Measurements from ENCODE around the gene EFCAB11. TPM values are rescaled to one million over a fixed set of nuclear protein-coding genes. Genes with fewer than 3 reads are reported as not detected.
A peak's percentile ranks its signal among the peaks of the same experiment; 100 is the strongest.

Gene EFCAB11
- total RNA-seq, 1 donor from 2014 or later = 1.1 TPM

- DNase-seq (ENCODE audit: low read depth) = no peak
- TF ChIP-seq CTCF (IDR thresholded peaks at IDR 0.05; ENCODE audit: insufficient read depth, low read length, severe bottlenecking) = no peak
- FAIRE-seq = no peak
- Histone ChIP-seq H3K36me3 (ENCODE audit: control insufficient read depth, insufficient read depth, low read length) (peaks cover 10% of the 10 kb centered on the region), H3K4me3 (ENCODE audit: low read depth, low read length) (no peak overlapping the region), H3K27me3 (ENCODE audit: control insufficient read depth, insufficient read depth, low read length) (no peaks in the 10 kb centered on the region)
Observed at GRCh38 chr14:89983375-89983774, 28.8 kb upstream of the EFCAB11 start.

GRCh38 chr14:89978656-89979055, 24.1 kb upstream of the EFCAB11 start:
- Histone ChIP-seq H3K36me3 (ENCODE audit: control insufficient read depth, insufficient read depth, low read length) (peaks cover 12% of the 10 kb centered on the region), H3K4me3 (ENCODE audit: low read depth, low read length) (no peak overlapping the region), H3K27me3 (ENCODE audit: control insufficient read depth, insufficient read depth, low read length) (no peaks in the 10 kb centered on the region)
- FAIRE-seq (no peak), DNase-seq (ENCODE audit: low read depth) (no peak)
- no peak for TF ChIP-seq CTCF (IDR thresholded peaks at IDR 0.05; ENCODE audit: insufficient read depth, low read length, severe bottlenecking)

- no peak for DNase-seq (ENCODE audit: low read depth)
- Histone ChIP-seq H3K4me3 (ENCODE audit: low read depth, low read length) (no peak overlapping the region), H3K27me3 (ENCODE audit: control insufficient read depth, insufficient read depth, low read length) (no peaks in the 10 kb centered on the region), H3K36me3 (ENCODE audit: control insufficient read depth, insufficient read depth, low read length) (peaks cover 12% of the 10 kb centered on the region)
- FAIRE-seq = no peak
- no peak for TF ChIP-seq CTCF (IDR thresholded peaks at IDR 0.05; ENCODE audit: insufficient read depth, low read length, severe bottlenecking)
Observed at GRCh38 chr14:89977668-89978067, 23.1 kb upstream of the EFCAB11 start.

- no peaks in the 10 kb centered on the region for H3K27me3 ChIP-seq (ENCODE audit: control insufficient read depth, insufficient read depth, low read length)
- TF ChIP-seq CTCF (IDR thresholded peaks at IDR 0.05; ENCODE audit: insufficient read depth, low read length, severe bottlenecking) = peak; percentile 84
- FAIRE-seq = peak; percentile 13
- H3K36me3 ChIP-seq (ENCODE audit: control insufficient read depth, insufficient read depth, low read length) = peaks cover 18% of the 10 kb centered on the region
- peak; percentile 52 for DNase-seq (ENCODE audit: low read depth)
- no peak overlapping the region for H3K4me3 ChIP-seq (ENCODE audit: low read depth, low read length)
Observed at GRCh38 chr14:89973234-89973823, 18.8 kb upstream of the EFCAB11 start.

GRCh38 chr14:89965839-89966238, 11.3 kb upstream of the EFCAB11 start:
- Histone ChIP-seq H3K27me3 (ENCODE audit: control insufficient read depth, insufficient read depth, low read length) (no peaks in the 10 kb centered on the region), H3K4me3 (ENCODE audit: low read depth, low read length) (no peak overlapping the region), H3K36me3 (ENCODE audit: control insufficient read depth, insufficient read depth, low read length) (peaks cover 14% of the 10 kb centered on the region)
- no peak for DNase-seq (ENCODE audit: low read depth)
- TF ChIP-seq CTCF (IDR thresholded peaks at IDR 0.05; ENCODE audit: insufficient read depth, low read length, severe bottlenecking) = no peak
- no peak for FAIRE-seq

Measured in bronchial epithelial cell (primary cell).